Breast epithelium (tissue), 4 donors: ENCODE data around the gene C1QTNF9B. TPM values are rescaled to one million over a fixed set of nuclear protein-coding genes. Genes with fewer than 3 reads are reported as not detected.

Experiments used
- DNase-seq, 2 donors: peaks; one replicate each; pipeline ENCODE4 v3.0.0-alpha.2; 2019; ENCODE audit warnings: low spot score in 2 of 2
- H3K27ac ChIP-seq, 2 donors: fragments of 200-600 bp; sonication (generic) in 1 of 2; one replicate each; pipeline ENCODE4 v1.5.1; 2016 to 2019; ENCODE audit warnings: mild to moderate bottlenecking in 1 of 2
- H3K27me3 ChIP-seq, 2 donors: fragments of 200-600 bp; sonication (generic) in 1 of 2; one replicate each; pipeline versions ENCODE4 v1.5.1 to v1.6.0; 2017 to 2019; ENCODE audit warnings: control low read depth in 1 of 2, mild to moderate bottlenecking in 1 of 2
- H3K36me3 ChIP-seq: fragments of 200-600 bp; one replicate; pipeline ENCODE4 v1.5.1; 2019
- H3K4me1 ChIP-seq, 2 donors: fragments of 200-600 bp; sonication (generic); one replicate each; pipeline ENCODE4 v1.5.1; 2016 to 2019; ENCODE audit warnings: control low read depth in 1 of 2
- H3K4me3 ChIP-seq, 3 donors: fragments of 200-600 bp; sonication (generic); 1 replicate in 2 of 3; 2 replicates in 1 of 3; pipeline ENCODE4 v1.5.1; 2016 to 2019; ENCODE audit warnings: mild to moderate bottlenecking in 3 of 3, moderate library complexity in 2 of 3
- H3K9me3 ChIP-seq, 2 donors: fragments of 200-600 bp; sonication (generic) in 1 of 2; one replicate each; pipeline ENCODE4 v1.5.1; 2016 to 2019; ENCODE audit warnings: control low read depth in 1 of 2
- CTCF ChIP-seq, 3 donors: fragments of 450-650 bp; IDR thresholded peaks; one replicate each; pipeline ENCODE4 v1.5.1; 2016 to 2017; ENCODE audit warnings: antibody characterized with exemption in 3 of 3, mild to moderate bottlenecking in 3 of 3, moderate library complexity in 3 of 3
- POLR2A ChIP-seq: fragments of 450-650 bp; IDR thresholded peaks from one replicate; pipeline ENCODE4 v1.6.1; 2016; ENCODE audit warnings: antibody characterized with exemption, mild to moderate bottlenecking, moderate library complexity
- POLR2AphosphoS5 ChIP-seq, 3 donors: sonication (generic); formaldehyde crosslinking; IDR thresholded peaks; one replicate each; pipeline ENCODE4 v1.6.1; 2017; ENCODE audit warnings: antibody characterized with exemption in 3 of 3
- intact Hi-C: fragments of 100-400 bp; cut with DNase I; formaldehyde crosslinking; loops from one replicate; pipeline ENCODE4 v1.15.1; 2023; ENCODE audit warnings: low total_unique reads
- total RNA-seq, 3 donors: library from RNA; depleted of rRNA; stranded (reverse); fragments of >200 nt; gene quantifications; one replicate each; pipeline ENCODE4 v1.1.0, GENCODE V29; 2016

Gene C1QTNF9B
- total RNA-seq, 3 donors from 2014 or later: 0.32 TPM; not detected in 2

GRCh38 chr13:23865026-23865425 lies 32.3 kb downstream of the C1QTNF9B start:
- intact Hi-C loops: no loop called here

GRCh38 chr13:23861310-23861709 lies 36.0 kb downstream of the C1QTNF9B start:
- no peak overlapping the region for H3K4me3 ChIP-seq
- no peaks in the 10 kb centered on the region for H3K36me3 ChIP-seq

More at GRCh38 chr13:23865026-23865425, 32.3 kb downstream of the C1QTNF9B start:
- Histone ChIP-seq H3K4me1 (no peaks in the 10 kb centered on the region), H3K4me3 (no peak overlapping the region), H3K27me3 (no peaks in the 10 kb centered on the region), H3K36me3 (no peaks in the 10 kb centered on the region), H3K9me3 (no peaks in the 10 kb centered on the region), H3K27ac (no peak overlapping the region)
- no peak for DNase-seq
- no peak for TF ChIP-seq POLR2AphosphoS5 (IDR thresholded peaks at IDR 0.05)
- no peak for TF ChIP-seq POLR2A
- TF ChIP-seq CTCF (IDR thresholded peaks at IDR 0.05): no peak

GRCh38 chr13:23859904-23860303 lies 37.4 kb downstream of the C1QTNF9B start:
- H3K4me3 ChIP-seq: no peak overlapping the region
- no peaks in the 10 kb centered on the region for H3K36me3 ChIP-seq
- DNase-seq: no peak
- H3K4me1 ChIP-seq: no peaks in the 10 kb centered on the region
- intact Hi-C loops: no loop called here
- H3K27me3 ChIP-seq: no peaks in the 10 kb centered on the region
- no peaks in the 10 kb centered on the region for H3K9me3 ChIP-seq
- no peak overlapping the region for H3K27ac ChIP-seq
- TF ChIP-seq POLR2AphosphoS5 (IDR thresholded peaks at IDR 0.05) (no peak), POLR2A (no peak), CTCF (IDR thresholded peaks at IDR 0.05) (no peak)

More at GRCh38 chr13:23861310-23861709, 36.0 kb downstream of the C1QTNF9B start:
- intact Hi-C loops: no loop called here
- no peaks in the 10 kb centered on the region for H3K4me1 ChIP-seq
- H3K9me3 ChIP-seq: no peaks in the 10 kb centered on the region
- TF ChIP-seq POLR2A (no peak), POLR2AphosphoS5 (IDR thresholded peaks at IDR 0.05) (no peak), CTCF (IDR thresholded peaks at IDR 0.05) (no peak)
- no peak overlapping the region for H3K27ac ChIP-seq
- DNase-seq: no peak
- no peaks in the 10 kb centered on the region for H3K27me3 ChIP-seq

GRCh38 chr13:23859455-23859854 lies 37.8 kb downstream of the C1QTNF9B start:
- no peak for TF ChIP-seq POLR2AphosphoS5 (IDR thresholded peaks at IDR 0.05)
- TF ChIP-seq POLR2A: no peak
- no peak for TF ChIP-seq CTCF (IDR thresholded peaks at IDR 0.05)
- DNase-seq: no peak
- H3K36me3 ChIP-seq: no peaks in the 10 kb centered on the region
- intact Hi-C loops: no loop called here
- H3K27me3 ChIP-seq: no peaks in the 10 kb centered on the region
- no peaks in the 10 kb centered on the region for H3K4me1 ChIP-seq
- no peak overlapping the region for H3K27ac ChIP-seq
- no peaks in the 10 kb centered on the region for H3K9me3 ChIP-seq
- no peak overlapping the region for H3K4me3 ChIP-seq

- TF ChIP-seq POLR2A (no peak), CTCF (IDR thresholded peaks at IDR 0.05) (no peak), POLR2AphosphoS5 (IDR thresholded peaks at IDR 0.05) (no peak)
- intact Hi-C loops: no loop called here
- no peaks in the 10 kb centered on the region for H3K9me3 ChIP-seq
Observed at GRCh38 chr13:23858546-23858945, 38.8 kb downstream of the C1QTNF9B start.

More at GRCh38 chr13:23858546-23858945, 38.8 kb downstream of the C1QTNF9B start:
- no peaks in the 10 kb centered on the region for H3K4me1 ChIP-seq
- no peak for DNase-seq
- H3K36me3 ChIP-seq: no peaks in the 10 kb centered on the region
- no peak overlapping the region for H3K4me3 ChIP-seq
- no peaks in the 10 kb centered on the region for H3K27me3 ChIP-seq
- no peak overlapping the region for H3K27ac ChIP-seq
